MCF 10A (cell line): ENCODE results near the gene SRSF9. TPM values are rescaled to one million over a fixed set of nuclear protein-coding genes. Genes with fewer than 3 reads are reported as not detected.
"Not testable (repeated sequence)": the region's sequence is repeated elsewhere in the genome, so short reads cannot be mapped to it uniquely, and the experiment has no call there.

Experiments
- BruUV-seq: library from RNA; stranded (reverse); fragments of 400-500 nt; replicated peaks from 2 replicates; lab custom pipeline; 2021; lab: Mats Ljungman, UMichigan
- CTCF ChIA-PET: fragments of 300-600 bp; sonication (Branson Sonifier 250); formaldehyde crosslinking; extraction: SDS; loops from one replicate; lab custom pipeline; 2021; ENCODE audit warnings: antibody characterized with exemption, inconsistent platforms; lab: Yijun Ruan, JAX
- POLR2A ChIA-PET: fragments of 300-600, 350-650 bp; sonication (Branson Sonifier 250); formaldehyde crosslinking; extraction: SDS; loops from one replicate; lab custom pipeline; 2020; ENCODE audit warnings: antibody characterized with exemption, inconsistent platforms; lab: Yijun Ruan, JAX
- DNase-seq: peaks from one replicate; pipeline ENCODE4 v3.0.0-alpha.2; 2018; ENCODE audit not compliant: unreplicated experiment
- H3K27ac Mint-ChIP-seq: one replicate; pipeline ENCODE4 v1.8.0; 2022; ENCODE audit warnings: mild to moderate bottlenecking, low read depth, mixed read lengths; ENCODE audit not compliant: unreplicated experiment
- H3K27me3 Mint-ChIP-seq: one replicate; pipeline ENCODE4 v1.8.0; 2022; ENCODE audit warnings: mixed read lengths; ENCODE audit not compliant: insufficient read depth, unreplicated experiment
- H3K36me3 Mint-ChIP-seq: one replicate; pipeline ENCODE4 v1.8.0; 2022; ENCODE audit warnings: mild to moderate bottlenecking, moderate library complexity, mixed read lengths; ENCODE audit not compliant: insufficient read depth, unreplicated experiment
- H3K4me1 Mint-ChIP-seq: one replicate; pipeline ENCODE4 v1.8.0; 2022; ENCODE audit warnings: mixed read lengths; ENCODE audit not compliant: insufficient read depth, unreplicated experiment
- H3K4me3 Mint-ChIP-seq: one replicate; pipeline ENCODE4 v1.8.0; 2022; ENCODE audit warnings: mild to moderate bottlenecking, moderate library complexity, mixed read lengths; ENCODE audit not compliant: unreplicated experiment
- H3K9me3 Mint-ChIP-seq: one replicate; pipeline ENCODE4 v1.8.0; 2022; ENCODE audit warnings: mixed read lengths; ENCODE audit not compliant: unreplicated experiment
- CTCF ChIP-seq: fragments of 200-600 bp; IDR thresholded peaks from one replicate; pipeline ENCODE4 v1.8.0; 2022; ENCODE audit warnings: antibody characterized with exemption, mild to moderate bottlenecking; ENCODE audit not compliant: unreplicated experiment
- intact Hi-C: fragments of 100-400 bp; cut with micrococcal nuclease; formaldehyde crosslinking; loops from 2 replicates; pipeline ENCODE4 v1.14.1; 2022
- total RNA-seq: library from RNA; stranded (reverse); gene quantifications from 2 replicates; pipeline ENCODE4 v1.2.3, GENCODE V29; 2022

The SRSF9 gene
- total RNA-seq, 1 experiment from 2014 or later: 193 TPM

GRCh38 chr12:120453977-120454376 lies 15.6 kb downstream of the SRSF9 start:
- peak; percentile 46 for DNase-seq
- peak; percentile 58 for TF ChIP-seq CTCF

DNA sequence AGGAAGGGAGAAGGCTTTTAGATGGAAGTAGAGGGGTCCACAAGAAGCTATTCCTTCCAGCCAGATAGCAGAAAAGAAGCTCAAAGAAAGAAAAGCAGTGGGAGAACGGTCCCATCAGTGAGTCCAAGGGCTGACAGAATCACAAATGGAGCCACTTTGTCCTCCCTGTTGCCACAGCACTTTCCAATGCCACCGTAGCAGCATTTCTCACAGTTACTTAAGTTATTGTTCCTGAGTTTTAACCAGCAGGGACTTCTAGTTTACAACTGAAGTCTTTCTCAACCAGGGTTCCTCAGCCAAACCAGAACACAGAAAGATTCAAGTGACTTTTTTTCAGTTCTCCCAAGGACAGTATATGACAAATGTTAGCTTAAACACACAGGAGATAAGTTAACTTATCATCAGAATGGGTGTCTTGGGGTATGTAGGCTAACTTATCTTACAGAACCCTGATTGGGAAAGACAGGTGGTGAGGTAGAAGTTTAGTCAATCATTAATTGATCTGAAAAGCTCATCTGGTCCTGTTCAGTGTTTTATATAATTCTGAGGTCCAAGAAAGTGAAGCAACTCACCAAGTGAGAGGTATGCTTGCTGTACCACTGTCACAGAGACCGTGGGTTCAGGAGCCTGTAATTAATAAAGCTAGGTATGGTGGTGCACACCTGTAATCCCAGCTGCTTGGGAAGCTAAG lies 16.3 kb downstream of the SRSF9 start:
- H3K27me3 Mint-ChIP-seq: no peaks in the 10 kb centered on the region
- peaks cover 84% of the 10 kb centered on the region for H3K36me3 Mint-ChIP-seq
- no peak for DNase-seq
- H3K4me3 Mint-ChIP-seq: no peak overlapping the region
- H3K4me1 Mint-ChIP-seq: no peaks in the 10 kb centered on the region
- ChIA-PET POLR2A (interaction anchor here (0.7 to 1.9 kb wide), 4 partner anchors 13 to 662 kb away, joined by 3 to 6 read pairs (median 4); partner anchors contain the start of gene COX6A1), CTCF (interaction anchor here (0.5 to 2.6 kb wide), 13 partner anchors 9 to 130 kb away, joined by 3 to 13 read pairs (median 4); partner anchors contain the start of gene SRSF9)
- H3K9me3 Mint-ChIP-seq: no peaks in the 10 kb centered on the region
- BruUV-seq: no TSS peak
- H3K27ac Mint-ChIP-seq: no peak overlapping the region
- intact Hi-C loops: no loop called here
- no peak for TF ChIP-seq CTCF

More at GRCh38 chr12:120453977-120454376, 15.6 kb downstream of the SRSF9 start:
- intact Hi-C loops: no loop called here
- Mint-ChIP-seq H3K27ac (no peak overlapping the region), H3K4me3 (no peak overlapping the region), H3K9me3 (no peaks in the 10 kb centered on the region), H3K36me3 (peaks cover 80% of the 10 kb centered on the region), H3K4me1 (no peaks in the 10 kb centered on the region), H3K27me3 (no peaks in the 10 kb centered on the region)
- CTCF ChIA-PET: interaction anchor here (0.5 to 5.8 kb wide), 10 partner anchors 11 to 720 kb away, joined by 3 to 42 read pairs (median 4); partner anchors contain the start of gene SRSF9
- POLR2A ChIA-PET: interaction anchor here (0.8 to 1.9 kb wide), 3 partner anchors 13 to 16 kb away, joined by 3 to 6 read pairs (median 4); partner anchors contain the start of gene COX6A1
- no TSS peak for BruUV-seq

- BruUV-seq, H3K9me3 Mint-ChIP-seq, H3K27ac Mint-ChIP-seq, H3K4me1 Mint-ChIP-seq, H3K4me3 Mint-ChIP-seq, intact Hi-C loops, H3K27me3 Mint-ChIP-seq: not testable (repeated sequence)
- H3K36me3 Mint-ChIP-seq: peaks cover 83% of the 10 kb centered on the region
- ChIA-PET CTCF (interaction anchor here (0.6 to 2.6 kb wide), 10 partner anchors 10 to 130 kb away, joined by 3 to 13 read pairs (median 6); partner anchors contain the start of gene SRSF9), POLR2A (interaction anchor here (0.7 to 2.0 kb wide), 4 partner anchors 14 to 663 kb away, joined by 3 to 6 read pairs (median 4); partner anchors contain the start of gene COX6A1)
- peak; percentile 68 for DNase-seq
Observed at GRCh38 chr12:120452524-120452923, 17.0 kb downstream of the SRSF9 start.

DNA sequence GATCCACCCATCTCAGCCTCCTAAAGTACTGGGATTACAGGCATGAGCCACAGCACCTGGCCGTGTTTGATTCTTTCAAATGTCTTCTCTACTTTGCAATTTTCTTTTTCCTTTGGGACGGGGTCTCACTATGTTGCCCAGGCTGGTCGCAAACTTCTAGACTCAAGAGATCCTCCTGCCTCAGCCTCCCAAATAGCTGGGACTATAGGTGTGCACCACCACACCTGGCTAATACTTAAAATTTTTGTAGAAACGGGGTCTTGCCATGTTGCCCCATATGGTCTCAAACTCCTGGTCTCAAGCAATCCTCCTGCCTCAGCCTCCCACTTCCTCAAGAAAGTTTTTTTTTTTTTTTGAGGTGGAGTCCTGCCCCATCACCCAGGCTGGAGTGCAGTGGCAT lies 21.6 kb downstream of the SRSF9 start:
- H3K27ac Mint-ChIP-seq: peak overlapping the region; percentile 90
- no peak for TF ChIP-seq CTCF
- H3K27me3 Mint-ChIP-seq: no peaks in the 10 kb centered on the region
- H3K4me3 Mint-ChIP-seq: peak overlapping the region; percentile 100
- DNase-seq: no peak
- no peaks in the 10 kb centered on the region for H3K9me3 Mint-ChIP-seq
- no TSS peak for BruUV-seq
- peaks cover 7% of the 10 kb centered on the region for H3K4me1 Mint-ChIP-seq
- intact Hi-C loops: no loop called here
- ChIA-PET CTCF (interaction anchor here (0.6 to 4.7 kb wide), 11 partner anchors 19 to 793 kb away, joined by 3 to 22 read pairs (median 4); partner anchors contain the start of gene SRSF9), POLR2A (interaction anchor here (0.7 to 4.1 kb wide), 6 partner anchors 9 to 257 kb away, joined by 3 to 32 read pairs (median 6); partner anchors contain the start of gene SRSF9)
- peaks cover 64% of the 10 kb centered on the region for H3K36me3 Mint-ChIP-seq

DNA sequence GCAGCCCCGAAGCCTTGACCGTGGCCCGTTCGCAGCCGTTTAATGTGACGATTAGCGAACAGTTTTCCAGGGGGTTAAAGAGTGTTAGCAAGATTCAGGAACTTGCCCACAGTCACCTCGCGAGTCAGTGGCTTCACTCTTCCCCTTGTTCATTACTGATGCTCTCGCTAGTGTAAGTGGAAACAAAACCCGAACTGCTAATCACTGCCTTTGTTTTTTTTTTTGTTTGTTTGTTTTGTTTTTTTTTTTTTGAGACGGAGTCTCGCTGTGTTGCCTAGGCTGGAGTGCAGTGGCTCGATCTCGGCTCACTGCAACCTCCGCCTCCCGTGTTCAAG lies 22.7 kb downstream of the SRSF9 start:
- TSS peak; percentile 73 for BruUV-seq
- H3K27me3 Mint-ChIP-seq, H3K4me1 Mint-ChIP-seq, H3K9me3 Mint-ChIP-seq, DNase-seq, intact Hi-C loops: not testable (repeated sequence)
- ChIA-PET CTCF (interaction anchor here (0.6 to 4.7 kb wide), 6 partner anchors 17 to 90 kb away, joined by 3 to 22 read pairs (median 5); partner anchors contain the start of gene SRSF9), POLR2A (interaction anchor here (0.7 to 4.1 kb wide), 8 partner anchors 9 to 88 kb away, joined by 3 to 32 read pairs (median 6); partner anchors contain the start of genes COX6A1, DYNLL1 and SRSF9)
- Mint-ChIP-seq H3K27ac (peak overlapping the region; percentile 98), H3K36me3 (peaks cover 60% of the 10 kb centered on the region), H3K4me3 (peak overlapping the region; percentile 100)
